ENCODE results near the gene TEAD3. TPM values are rescaled to one million over a fixed set of nuclear protein-coding genes. Genes with fewer than 3 reads are reported as not detected.

Gene TEAD3
- total and polyA plus RNA-seq, 4 donors, result 1.9 to 6.8 (median 4.5) TPM

- DNase-seq (ENCODE audit: low spot score), result no peak
- H3K4me1 ChIP-seq (ENCODE audit: control insufficient read depth in 4 of 4, insufficient read depth in 4 of 4, low read length in 3 of 4), result no peaks in the 10 kb centered on the region
- no peak overlapping the region for H3K4me3 ChIP-seq (ENCODE audit: low read depth in 1 of 3, low read length in 3 of 3)
- no peaks in the 10 kb centered on the region for H3K9me3 ChIP-seq (ENCODE audit: control insufficient read depth in 4 of 4, low read length in 3 of 4)
- 73% methylated on average over 15 of the region's 15 CpGs for WGBS
- H3K9ac ChIP-seq (ENCODE audit: low read depth in 1 of 2, low read length in 2 of 2), result no peak overlapping the region
- H3K27ac ChIP-seq (ENCODE audit: low read depth in 1 of 2, low read length in 2 of 2), result no peak overlapping the region
- no peaks in the 10 kb centered on the region for H3K27me3 ChIP-seq (ENCODE audit: control insufficient read depth in 4 of 4, insufficient read depth in 4 of 4, low read length in 3 of 4)
- no peaks in the 10 kb centered on the region for H3K36me3 ChIP-seq (ENCODE audit: control insufficient read depth in 4 of 4, insufficient read depth in 3 of 4, low read depth in 1 of 4, low read length in 3 of 4)
- TF ChIP-seq EGR1 (IDR thresholded peaks at IDR 0.05; ENCODE audit: low read depth in 2 of 2) (no peak), NR2F2 (IDR thresholded peaks at IDR 0.05) (no peak), SP1 (IDR thresholded peaks at IDR 0.05) (no peak), HNF4A (conservative IDR thresholded peaks at IDR 0.05) (no peak), CTCF (IDR thresholded peaks at IDR 0.05; ENCODE audit: low read depth, low read length, missing input control) (no peak), YY1 (IDR thresholded peaks at IDR 0.05) (no peak), RXRA (IDR thresholded peaks at IDR 0.05) (no peak), ZBTB33 (IDR thresholded peaks at IDR 0.05) (no peak)
These were observed 6.7 kb upstream of the TEAD3 start for GRCh38 chr6:35503534-35503933.

GRCh38 chr6:35501784-35502183 is 4.9 kb upstream of the TEAD3 start:
- WGBS, result 95% methylated on average over 2 of the region's 2 CpGs
- Histone ChIP-seq H3K27ac (ENCODE audit: low read depth in 1 of 2, low read length in 2 of 2) (no peak overlapping the region), H3K36me3 (ENCODE audit: control insufficient read depth in 4 of 4, insufficient read depth in 3 of 4, low read depth in 1 of 4, low read length in 3 of 4) (no peaks in the 10 kb centered on the region), H3K9ac (ENCODE audit: low read depth in 1 of 2, low read length in 2 of 2) (no peak overlapping the region), H3K9me3 (ENCODE audit: control insufficient read depth in 4 of 4, low read length in 3 of 4) (no peaks in the 10 kb centered on the region), H3K4me1 (ENCODE audit: control insufficient read depth in 4 of 4, insufficient read depth in 4 of 4, low read length in 3 of 4) (peaks cover 0 to 6% (median 2%) of the 10 kb centered on the region in 4 donors), H3K27me3 (ENCODE audit: control insufficient read depth in 4 of 4, insufficient read depth in 4 of 4, low read length in 3 of 4) (no peaks in the 10 kb centered on the region), H3K4me3 (ENCODE audit: low read depth in 1 of 3, low read length in 3 of 3) (no peak overlapping the region)
- no peak for TF ChIP-seq JUND (IDR thresholded peaks at IDR 0.05)
- no peak for DNase-seq (ENCODE audit: low spot score)

GRCh38 chr6:35500782-35501181 is 3.9 kb upstream of the TEAD3 start:
- Histone ChIP-seq H3K9me3 (ENCODE audit: control insufficient read depth in 4 of 4, low read length in 3 of 4) (no peaks in the 10 kb centered on the region), H3K27me3 (ENCODE audit: control insufficient read depth in 4 of 4, insufficient read depth in 4 of 4, low read length in 3 of 4) (no peaks in the 10 kb centered on the region), H3K4me3 (ENCODE audit: low read depth in 1 of 3, low read length in 3 of 3) (no peak overlapping the region), H3K9ac (ENCODE audit: low read depth in 1 of 2, low read length in 2 of 2) (no peak overlapping the region), H3K4me1 (ENCODE audit: control insufficient read depth in 4 of 4, insufficient read depth in 4 of 4, low read length in 3 of 4) (peaks cover 0 to 7% (median 2%) of the 10 kb centered on the region in 4 donors), H3K36me3 (ENCODE audit: control insufficient read depth in 4 of 4, insufficient read depth in 3 of 4, low read depth in 1 of 4, low read length in 3 of 4) (no peaks in the 10 kb centered on the region), H3K27ac (ENCODE audit: low read depth in 1 of 2, low read length in 2 of 2) (no peak overlapping the region)
- TF ChIP-seq SP1 (IDR thresholded peaks at IDR 0.05) (no peak), RXRA (IDR thresholded peaks at IDR 0.05) (no peak), FOXA1 (IDR thresholded peaks at IDR 0.05) (no peak), HNF4A (conservative IDR thresholded peaks at IDR 0.05) (no peak), MAX (IDR thresholded peaks at IDR 0.05) (no peak), TAF1 (conservative IDR thresholded peaks at IDR 0.05) (no peak), JUND (IDR thresholded peaks at IDR 0.05) (no peak), FOXA2 (IDR thresholded peaks at IDR 0.05) (no peak), RAD21 (IDR thresholded peaks at IDR 0.05) (no peak), YY1 (IDR thresholded peaks at IDR 0.05) (no peak)
- 78% methylated on average over 6 of the region's 6 CpGs for WGBS
- DNase-seq (ENCODE audit: low spot score), result no peak

Measured in liver (tissue), 9 donors.